ENCODE data around the gene DUSP28. TPM values are rescaled to one million over a fixed set of nuclear protein-coding genes. Genes with fewer than 3 reads are reported as not detected.

Gene DUSP28
- total and polyA plus RNA-seq, 2 of the 8 experiments (the other 6 are each of a cell fraction or from before 2014, with no cell fraction given), result 2.1 to 2.3 TPM

- H3K9me3 ChIP-seq (ENCODE audit: insufficient read depth in 2 of 2, low read depth in 1 of 2, low read length in 1 of 2), result peaks cover 6 to 11% of the 10 kb centered on the region in 2 experiments; a peak in 2 of 4 replicates
- H3K27me3 ChIP-seq (replicated peaks in 1 of 4; ENCODE audit: control insufficient read depth in 3 of 4, extremely low read depth in 1 of 4, insufficient read depth in 3 of 4, low read length in 3 of 4), result 0 out of 7 replicates have a peak, but pooled peaks cover 0 to under 1% (median 0%) of the 10 kb centered on the region in 4 experiments
- ChIA-PET POLR2A (ENCODE audit: partially characterized antibody) (no interaction called here), CTCF (ENCODE audit: partially characterized antibody) (interaction anchor here (0.7 to 1.9 kb wide), 2 partner anchors 28 to 54 kb away, joined by 3 to 5 read pairs; no protein-coding TSS in a partner anchor)
- H2AFZ ChIP-seq (ENCODE audit: low read length), result no peak overlapping the region
- H3K27ac ChIP-seq (ENCODE audit: low read depth, low read length), result no peak overlapping the region
- 0 out of 2 replicates have a peak, but pooled peaks cover 2% of the 10 kb centered on the region for H3K79me1 ChIP-seq (ENCODE audit: low read depth, low read length)
- H2BK5ac ChIP-seq (ENCODE audit: low read depth, low read length), result no peak overlapping the region
- no peak overlapping the region for H2BK20ac ChIP-seq (ENCODE audit: low read length)
- H4K5ac ChIP-seq (ENCODE audit: insufficient read length, low read depth, low read length), result no peak overlapping the region
- H4K20me1 ChIP-seq (replicated peaks in 1 of 2; ENCODE audit: control insufficient read depth in 1 of 2, insufficient read depth in 2 of 2, low read length in 2 of 2), result no peaks in the 10 kb centered on the region
- no peak overlapping the region for H2BK120ac ChIP-seq (replicated peaks; ENCODE audit: low read depth, low read length)
- H2AK5ac ChIP-seq (ENCODE audit: low read depth, low read length), result no peak overlapping the region
- H3K14ac ChIP-seq (ENCODE audit: insufficient read length), result no peak overlapping the region
- H2BK15ac ChIP-seq (ENCODE audit: low read length), result no peak overlapping the region
- WGBS, 2 experiments (ENCODE audit: extremely low coverage in 1 of 2, insufficient coverage in 1 of 2, insufficient read length in 1 of 2, insufficient replicate concordance in 2 of 2, low coverage in 1 of 2, low lambda C conversion rate in 2 of 2, missing lambda C conversion rate in 1 of 2), result 92% methylated on average over 4 of the region's 4 CpGs; no CpG with 5 or more reads in 1 of the 2 experiments
- FAIRE-seq (no peak), DNase-seq (ENCODE audit: low read depth in 1 of 2, low spot score in 2 of 2) (no peak)
- H3K4me2 ChIP-seq (ENCODE audit: insufficient read depth in 1 of 2, low read depth in 2 of 2, low read length in 2 of 2), result no peak overlapping the region
- H3K23me2 ChIP-seq (ENCODE audit: low read depth, low read length), result no peaks in the 10 kb centered on the region
- no peak overlapping the region for H2BK12ac ChIP-seq (ENCODE audit: low read depth, low read length)
- H3K4ac ChIP-seq (replicated peaks; ENCODE audit: insufficient read length, low read depth, low read length), result no peak overlapping the region
- no peak overlapping the region for H4K91ac ChIP-seq (replicated peaks; ENCODE audit: insufficient read length, low read length)
- no peak overlapping the region for H3K4me3 ChIP-seq (ENCODE audit: extremely low read depth in 1 of 4, insufficient read depth in 2 of 4, low read depth in 3 of 4, low read length in 4 of 4)
- H3K79me2 ChIP-seq (ENCODE audit: control insufficient read depth in 1 of 2, insufficient read depth in 2 of 2, low read length in 2 of 2), result no peaks in the 10 kb centered on the region
- no peak overlapping the region for H3K9ac ChIP-seq (replicated peaks in 1 of 4; ENCODE audit: extremely low read depth in 1 of 4, low read depth in 3 of 4, low read length in 3 of 4)
- no peak overlapping the region for H4K8ac ChIP-seq (ENCODE audit: extremely low read depth, insufficient read depth, low read length)
- peaks cover 0 to 5% (median 3%) of the 10 kb centered on the region in 4 experiments; a peak in 2 of 8 replicates for H3K36me3 ChIP-seq (ENCODE audit: control insufficient read depth in 2 of 4, insufficient read depth in 4 of 4, low read length in 3 of 4)
- no peak overlapping the region for H3K56ac ChIP-seq (replicated peaks; ENCODE audit: insufficient read length, low read depth, low read length)
- H3K18ac ChIP-seq (ENCODE audit: extremely low read depth, low read length), result no peak overlapping the region
- no peaks in the 10 kb centered on the region for H3K4me1 ChIP-seq (replicated peaks in 1 of 4; ENCODE audit: control insufficient read depth in 3 of 4, insufficient read depth in 4 of 4, low read length in 3 of 4)
- no peak overlapping the region for H3K23ac ChIP-seq (ENCODE audit: insufficient read length)
- no peak for TF ChIP-seq CEBPB (IDR thresholded peaks at IDR 0.05; ENCODE audit: low read depth, low read length)
- no peak for TF ChIP-seq EP300 (IDR thresholded peaks at IDR 0.05; ENCODE audit: borderline replicate concordance in 1 of 2, low read depth in 2 of 2, low read length in 2 of 2)
- no peak for TF ChIP-seq TEAD4 (IDR thresholded peaks at IDR 0.05; ENCODE audit: low read depth, low read length)
- TF ChIP-seq EZH2 (IDR thresholded peaks at IDR 0.05; ENCODE audit: low read depth, low read length, severe bottlenecking), result no peak
- TF ChIP-seq SRF (IDR thresholded peaks at IDR 0.05; ENCODE audit: low read depth, low read length), result no peak
- no peak for TF ChIP-seq CBX5 (IDR thresholded peaks at IDR 0.05; ENCODE audit: low read depth, low read length)
- no peak for TF ChIP-seq TAF7 (optimal IDR thresholded peaks at IDR 0.05; ENCODE audit: borderline replicate concordance, low read depth, low read length)
- no peak for TF ChIP-seq RNF2 (IDR thresholded peaks at IDR 0.05; ENCODE audit: borderline replicate concordance, low read depth, low read length, missing control alignments, poor library complexity, severe bottlenecking)
These were observed 8.9 kb upstream of the DUSP28 start for GRCh38 chr2:240551288-240551687.

Data from H1 (cell line).